A549 (cell line): ENCODE data around the gene THAP7.

Source experiments
- BHLHE40 ChIP-seq: IDR thresholded peaks from 2 replicates; pipeline ENCODE4 v1.6.1; 2012; ENCODE audit warnings: low read depth, low read length, inconsistent platforms
- POLR2A ChIP-seq: IDR thresholded peaks from 2 replicates; pipeline ENCODE4 v1.6.1; 2012; ENCODE audit warnings: mild to moderate bottlenecking, low read length
- RCOR1 ChIP-seq: fragments of 150-350 bp; IDR thresholded peaks from 2 replicates; pipeline ENCODE4 v1.6.1; 2014; ENCODE audit warnings: antibody characterized with exemption, low read length, low read depth
- TFCP2L1 ChIP-seq: fragments of 250-450 bp; sonication (Bioruptor Pico); IDR thresholded peaks from 2 replicates; pipeline ENCODE4 v1.5.0; 2021; ENCODE audit warnings: mild to moderate bottlenecking

DNA sequence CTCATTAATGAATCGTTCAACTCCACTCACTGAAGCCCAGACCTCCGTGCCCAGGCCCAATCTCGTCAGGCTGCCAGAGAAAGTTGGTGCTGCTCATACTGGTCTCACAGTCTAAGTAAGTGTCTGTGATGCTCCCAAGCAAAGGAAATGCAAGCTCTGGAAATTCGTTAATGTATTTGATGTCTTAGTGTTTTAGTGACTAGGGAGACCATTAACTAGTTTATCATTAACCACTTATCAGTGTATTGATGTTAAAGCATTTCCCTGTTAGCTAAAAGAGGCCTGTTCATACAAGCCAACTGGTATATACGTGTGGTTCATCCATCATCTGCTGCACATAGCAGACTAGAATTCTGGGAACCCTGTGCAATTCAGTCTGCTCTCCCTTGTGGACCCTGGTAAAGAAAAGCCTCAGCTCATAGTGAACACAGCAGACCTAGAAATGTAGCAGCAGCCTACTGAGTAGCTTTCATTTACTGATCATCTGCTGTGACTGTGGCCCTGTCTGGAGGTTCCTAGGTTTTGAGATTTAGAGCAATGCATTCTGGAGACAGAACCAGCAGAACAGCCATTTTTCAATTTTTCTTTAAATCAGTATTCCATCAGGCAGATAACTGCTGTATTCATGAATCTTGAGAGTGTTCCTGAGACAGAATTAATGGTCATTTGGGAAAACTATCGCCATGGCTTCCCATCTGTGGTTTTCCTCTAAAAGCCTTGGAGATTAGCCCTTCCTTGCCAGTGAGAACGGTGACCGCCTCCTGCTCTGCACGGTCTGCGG is 50.6 kb downstream of the THAP7 start:
- TF ChIP-seq TFCP2L1 (CRISPR knock-in tag) (no peak), BHLHE40 (no peak), POLR2A (no peak), RCOR1 (no peak)
